ENCODE data around the gene VPS35L. TPM values are rescaled to one million over a fixed set of nuclear protein-coding genes. Genes with fewer than 3 reads are reported as not detected.

The VPS35L gene
- total RNA-seq, 1 donor from 2014 or later = 45.9 TPM

GRCh38 chr16:19521471-19522396 lies 33.8 kb upstream of the VPS35L start, which contains the start of gene GDE1:
GDE1 (minus strand) TSS chr16:19522098; CDS start chr16:19521964, 134 bp downstream.
- peaks cover 10% of the 10 kb centered on the region for H3K36me3 ChIP-seq
- intact Hi-C loops (cut with DNase I) = no loop called here
- no peaks in the 10 kb centered on the region for H3K27me3 ChIP-seq (ENCODE audit: low read depth)
- peak; percentile 48 for TF ChIP-seq CTCF (IDR thresholded peaks at IDR 0.05)
- H3K27ac ChIP-seq = peak within 1 kb of the TSS; percentile 90
- DNase-seq (peak; percentile 96), ATAC-seq (peak; percentile 90 to 91)
- no peaks in the 10 kb centered on the region for H3K9me3 ChIP-seq
- H3K4me3 ChIP-seq = peak within 1 kb of the TSS; percentile 77
- H3K4me1 ChIP-seq = peaks cover 66% of the 10 kb centered on the region

- intact Hi-C loops (cut with DNase I) = no loop called here
- ATAC-seq = peak; percentile 62 to 78
- Histone ChIP-seq H3K27ac (peak overlapping the region; percentile 90), H3K36me3 (peaks cover 4% of the 10 kb centered on the region), H3K4me1 (peaks cover 66% of the 10 kb centered on the region), H3K4me3 (peak overlapping the region; percentile 77), H3K9me3 (no peaks in the 10 kb centered on the region), H3K27me3 (ENCODE audit: low read depth) (no peaks in the 10 kb centered on the region)
- no peak for DNase-seq
- no peak for TF ChIP-seq CTCF (IDR thresholded peaks at IDR 0.05)
These were observed 33.1 kb upstream of the VPS35L start for GRCh38 chr16:19522397-19522732.

GRCh38 chr16:19522760-19523159 lies 32.7 kb upstream of the VPS35L start:
- intact Hi-C loops (cut with DNase I) = no loop called here
- no peaks in the 10 kb centered on the region for H3K9me3 ChIP-seq
- H3K36me3 ChIP-seq = peaks cover under 1% of the 10 kb centered on the region
- TF ChIP-seq CTCF (IDR thresholded peaks at IDR 0.05) = no peak
- peaks cover 62% of the 10 kb centered on the region for H3K4me1 ChIP-seq
- H3K27me3 ChIP-seq (ENCODE audit: low read depth) = no peaks in the 10 kb centered on the region
- H3K27ac ChIP-seq = peak overlapping the region; percentile 90
- H3K4me3 ChIP-seq = no peak overlapping the region
- DNase-seq (no peak), ATAC-seq (peak in 1 of 2 donors; percentile 4)

- Histone ChIP-seq H3K27ac (peak overlapping the region; percentile 90), H3K4me1 (peaks cover 58% of the 10 kb centered on the region), H3K4me3 (peak overlapping the region; percentile 94), H3K9me3 (no peaks in the 10 kb centered on the region), H3K27me3 (ENCODE audit: low read depth) (no peaks in the 10 kb centered on the region), H3K36me3 (peaks cover 5% of the 10 kb centered on the region)
- no peak for TF ChIP-seq CTCF (IDR thresholded peaks at IDR 0.05)
- DNase-seq = peak; percentile 56
- intact Hi-C loops (cut with DNase I) = no loop called here
- ATAC-seq = no peak
These were observed 32.3 kb upstream of the VPS35L start for GRCh38 chr16:19523184-19523558.

- H3K27ac ChIP-seq = peak within 1 kb of the TSS; percentile 90
- no peaks in the 10 kb centered on the region for H3K9me3 ChIP-seq
- DNase-seq (peak; percentile 99), ATAC-seq (peak; percentile 90 to 94)
- intact Hi-C loops (cut with DNase I) = no loop called here
- peak within 1 kb of the TSS; percentile 94 for H3K4me3 ChIP-seq
- no peak for TF ChIP-seq CTCF (IDR thresholded peaks at IDR 0.05)
- peaks cover 11% of the 10 kb centered on the region for H3K36me3 ChIP-seq
- peaks cover 52% of the 10 kb centered on the region for H3K4me1 ChIP-seq
- H3K27me3 ChIP-seq (ENCODE audit: low read depth) = no peaks in the 10 kb centered on the region
These were observed 31.7 kb upstream of the VPS35L start, which contains the start of gene CCP110 for GRCh38 chr16:19523559-19524355. CCP110 (plus strand) TSS chr16:19523942; CDS start chr16:19527882, 3,940 bp downstream.

Measured in lower lobe of right lung (tissue), 2 donors.